Peyer's patch (tissue), 4 donors: Measurements from ENCODE around the gene TRERF1.

Experiments
- POLR2A ChIP-seq, 2 donors: fragments of 450-650 bp; IDR thresholded peaks; one replicate each; pipeline ENCODE4 v1.5.1; 2017; ENCODE audit warnings: antibody characterized with exemption in 2 of 2, mild to moderate bottlenecking in 2 of 2, moderate library complexity in 2 of 2
- TF ChIP-seq, protein P1 (sequence below), 6 experiments: fragments of 450-650 bp in 4 of 6; fragments of 200-600 bp in 2 of 6; sonication (generic) in 1 of 6; IDR thresholded peaks; one replicate each; pipeline ENCODE4 v1.5.1; 2017 to 2019; ENCODE audit warnings: antibody characterized with exemption in 6 of 6, mild to moderate bottlenecking in 3 of 6, moderate library complexity in 1 of 6

DNA sequence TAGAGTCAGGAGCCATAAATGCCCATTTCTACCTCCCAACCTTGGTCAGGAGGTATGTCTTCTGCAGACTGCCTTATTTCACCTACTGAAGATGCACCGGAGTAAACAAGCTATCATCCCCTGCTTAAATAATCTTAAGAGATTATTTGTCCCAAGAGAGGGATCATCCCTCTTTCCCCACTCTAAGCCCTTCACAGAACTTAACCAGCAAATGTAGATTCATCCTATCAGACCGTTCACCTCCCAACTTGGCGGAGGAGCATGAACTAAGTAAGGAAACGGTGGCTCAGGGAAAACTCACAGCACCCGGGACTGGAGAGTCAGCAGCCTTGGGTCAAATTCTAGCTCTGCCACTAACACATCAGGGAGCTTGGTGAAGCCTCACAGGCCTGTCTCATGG, 115.3 kb downstream of the TRERF1 start:
- TF ChIP-seq, protein P1, sequence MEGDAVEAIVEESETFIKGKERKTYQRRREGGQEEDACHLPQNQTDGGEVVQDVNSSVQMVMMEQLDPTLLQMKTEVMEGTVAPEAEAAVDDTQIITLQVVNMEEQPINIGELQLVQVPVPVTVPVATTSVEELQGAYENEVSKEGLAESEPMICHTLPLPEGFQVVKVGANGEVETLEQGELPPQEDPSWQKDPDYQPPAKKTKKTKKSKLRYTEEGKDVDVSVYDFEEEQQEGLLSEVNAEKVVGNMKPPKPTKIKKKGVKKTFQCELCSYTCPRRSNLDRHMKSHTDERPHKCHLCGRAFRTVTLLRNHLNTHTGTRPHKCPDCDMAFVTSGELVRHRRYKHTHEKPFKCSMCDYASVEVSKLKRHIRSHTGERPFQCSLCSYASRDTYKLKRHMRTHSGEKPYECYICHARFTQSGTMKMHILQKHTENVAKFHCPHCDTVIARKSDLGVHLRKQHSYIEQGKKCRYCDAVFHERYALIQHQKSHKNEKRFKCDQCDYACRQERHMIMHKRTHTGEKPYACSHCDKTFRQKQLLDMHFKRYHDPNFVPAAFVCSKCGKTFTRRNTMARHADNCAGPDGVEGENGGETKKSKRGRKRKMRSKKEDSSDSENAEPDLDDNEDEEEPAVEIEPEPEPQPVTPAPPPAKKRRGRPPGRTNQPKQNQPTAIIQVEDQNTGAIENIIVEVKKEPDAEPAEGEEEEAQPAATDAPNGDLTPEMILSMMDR (IDR thresholded peaks at IDR 0.05), result no peak
- no peak for TF ChIP-seq POLR2A (IDR thresholded peaks at IDR 0.05)
